GM18499 (cell line): Measurements from ENCODE around the gene GAD1.

Experiments
- ATAC-seq: cut with Tn5 transposase; IDR thresholded peaks from one replicate; pipeline ENCODE4 v1.9.1; 2021; ENCODE audit warnings: moderate number of reproducible peaks; ENCODE audit not compliant: insufficient read depth, unreplicated experiment

GAD1 gene

DNA sequence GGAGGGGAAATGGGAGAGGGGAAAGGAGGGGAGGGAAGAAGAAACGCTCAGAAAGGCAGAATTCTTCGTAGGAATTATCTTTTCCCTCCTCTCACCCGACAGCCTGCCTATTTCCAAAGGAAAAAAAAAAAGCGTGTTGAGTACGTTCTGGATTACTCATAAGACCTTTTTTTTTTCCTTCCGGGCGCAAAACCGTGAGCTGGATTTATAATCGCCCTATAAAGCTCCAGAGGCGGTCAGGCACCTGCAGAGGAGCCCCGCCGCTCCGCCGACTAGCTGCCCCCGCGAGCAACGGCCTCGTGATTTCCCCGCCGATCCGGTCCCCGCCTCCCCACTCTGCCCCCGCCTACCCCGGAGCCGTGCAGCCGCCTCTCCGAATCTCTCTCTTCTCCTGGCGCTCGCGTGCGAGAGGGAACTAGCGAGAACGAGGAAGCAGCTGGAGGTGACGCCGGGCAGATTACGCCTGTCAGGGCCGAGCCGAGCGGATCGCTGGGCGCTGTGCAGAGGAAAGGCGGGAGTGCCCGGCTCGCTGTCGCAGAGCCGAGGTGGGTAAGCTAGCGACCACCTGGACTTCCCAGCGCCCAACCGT, at the start of gene GAD1:
TSS of gene GAD1 (plus strand) at position 384 of the 589 bp plus-strand sequence. CDS start 1,705 bp downstream, outside the sequence.
- no peak for ATAC-seq

GRCh38 chr2:170770008-170770605, 46.6 kb upstream of the GAD1 start, which contains the start of gene ERICH2:
ERICH2 (plus strand) TSS chr2:170770378; CDS start chr2:170770682, 304 bp downstream.
- no peak for ATAC-seq

- no peak for ATAC-seq
These were observed 45.9 kb upstream of the GAD1 start for GRCh38 chr2:170770606-170771420.

- ATAC-seq: no peak
These were observed 45.2 kb upstream of the GAD1 start for GRCh38 chr2:170771421-170771937.

- no peak for ATAC-seq
These were observed 44.4 kb upstream of the GAD1 start for GRCh38 chr2:170772295-170772694.

- no peak for ATAC-seq
These were observed 42.6 kb upstream of the GAD1 start for GRCh38 chr2:170774074-170774473.

- no peak for ATAC-seq
These were observed 37.8 kb upstream of the GAD1 start for GRCh38 chr2:170778900-170779299.

DNA sequence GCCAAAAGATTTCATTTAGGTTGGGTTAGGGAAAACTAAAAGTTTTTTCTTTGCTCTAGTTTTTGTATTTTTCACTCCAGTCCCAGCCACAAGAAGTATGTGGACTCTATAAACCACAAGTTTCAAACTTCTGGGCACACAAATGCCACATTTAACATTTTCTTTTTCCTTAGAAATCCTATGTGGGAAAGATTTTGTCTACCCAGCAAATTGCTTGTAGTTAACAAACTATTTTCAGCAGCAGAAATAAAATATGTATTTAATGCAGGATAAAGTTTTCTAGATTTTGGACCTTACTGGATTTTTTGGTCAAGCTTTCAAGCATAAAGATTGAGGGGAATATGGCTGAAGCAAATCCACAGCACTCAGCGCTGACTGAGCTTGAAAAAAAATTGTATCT, 37.4 kb upstream of the GAD1 start:
- ATAC-seq: no peak

DNA sequence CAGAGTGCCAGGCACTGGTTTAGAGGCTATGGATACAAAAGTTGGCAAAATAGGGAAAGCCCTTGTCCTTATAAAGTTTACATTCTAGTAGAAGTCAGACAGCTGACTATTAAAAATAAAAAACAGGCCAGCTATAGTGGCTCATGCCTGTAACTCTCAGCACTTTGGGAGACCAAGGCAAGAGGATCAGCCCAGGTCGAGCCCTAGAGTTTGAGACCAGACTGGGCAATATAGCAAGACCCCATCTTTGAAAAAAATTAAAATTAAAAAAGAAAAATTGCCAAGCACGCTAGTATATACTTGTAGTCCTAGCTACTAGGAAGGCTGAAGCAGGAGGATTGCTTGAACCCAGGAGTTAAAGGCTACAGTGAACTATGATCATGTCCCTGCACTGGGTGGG, 34.0 kb upstream of the GAD1 start:
- no peak for ATAC-seq

DNA sequence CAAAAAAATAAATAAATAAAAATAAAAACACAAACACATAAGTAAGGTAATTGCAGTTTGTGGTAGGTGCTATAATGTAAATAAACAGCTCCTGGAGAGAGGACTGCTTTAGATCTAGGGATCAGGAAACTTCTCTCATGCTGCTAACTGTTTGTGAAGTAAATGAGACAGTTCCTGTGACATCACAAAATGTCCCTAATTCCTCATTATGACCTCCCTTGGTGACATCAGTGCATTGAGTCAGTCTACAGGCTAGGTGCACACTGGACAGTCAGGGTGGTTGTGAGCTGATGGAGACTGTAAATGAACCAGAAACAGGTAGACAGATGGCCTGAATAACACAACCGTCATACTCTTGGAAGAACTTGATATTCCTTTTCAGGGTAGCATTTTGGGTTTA, 33.1 kb upstream of the GAD1 start:
- no peak for ATAC-seq

DNA sequence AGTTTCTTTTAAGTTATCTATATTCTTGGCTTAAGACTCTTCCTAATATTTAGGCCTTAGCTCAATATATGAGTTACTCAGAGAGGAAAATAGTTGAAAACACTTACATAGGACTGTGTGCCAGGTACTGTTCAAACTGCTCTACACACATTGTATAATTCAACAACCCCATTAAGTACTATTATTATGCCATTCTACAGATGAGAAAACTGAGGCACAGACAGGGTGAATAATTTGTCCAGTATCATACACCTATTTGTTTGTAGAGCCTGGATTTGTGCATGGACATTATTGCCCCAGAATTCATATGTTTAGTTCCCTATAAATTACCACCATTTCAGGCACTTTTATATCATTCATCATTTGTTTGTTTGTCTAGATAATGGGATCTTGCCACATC, 17.7 kb upstream of the GAD1 start:
- ATAC-seq: no peak

GRCh38 chr2:170806548-170806947, 10.1 kb upstream of the GAD1 start:
- no peak for ATAC-seq

GRCh38 chr2:170812710-170813600, 3.7 kb upstream of the GAD1 start:
- ATAC-seq: no peak

GRCh38 chr2:170813611-170814532, 2.8 kb upstream of the GAD1 start:
- ATAC-seq: no peak

DNA sequence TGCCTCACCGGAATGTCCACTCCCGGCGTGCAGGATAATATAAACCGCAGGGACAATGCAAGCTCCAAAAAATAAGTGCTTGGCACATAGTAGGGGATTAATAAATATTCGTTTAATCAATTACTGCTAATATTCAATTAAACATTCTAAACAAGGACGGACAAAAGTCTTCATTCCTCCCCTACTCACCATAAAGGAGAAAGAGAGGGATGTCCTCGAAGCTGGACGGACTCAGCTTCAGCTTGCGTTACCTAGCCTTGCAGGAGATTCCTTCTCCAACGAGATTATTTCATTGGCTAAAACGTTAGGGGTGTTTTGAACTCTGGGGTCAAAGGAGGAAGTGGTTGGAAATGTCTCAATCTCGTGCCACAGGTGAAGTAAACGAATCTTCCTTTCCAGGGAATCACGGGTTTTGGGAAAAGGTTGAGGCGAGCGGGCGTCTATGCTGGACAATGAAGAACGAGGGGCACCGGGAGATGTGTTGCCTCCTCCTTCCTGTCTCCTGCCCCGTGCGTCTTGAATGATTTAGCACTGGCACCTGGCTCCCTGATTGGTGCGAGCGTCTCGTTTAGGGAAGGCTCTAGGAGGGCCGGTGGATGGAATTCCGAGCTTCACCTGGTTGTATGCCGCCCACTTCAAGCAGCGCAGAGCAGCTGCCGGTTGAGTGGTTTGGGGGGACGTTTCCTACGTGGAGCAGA, 2.0 kb upstream of the GAD1 start:
- ATAC-seq: no peak

DNA sequence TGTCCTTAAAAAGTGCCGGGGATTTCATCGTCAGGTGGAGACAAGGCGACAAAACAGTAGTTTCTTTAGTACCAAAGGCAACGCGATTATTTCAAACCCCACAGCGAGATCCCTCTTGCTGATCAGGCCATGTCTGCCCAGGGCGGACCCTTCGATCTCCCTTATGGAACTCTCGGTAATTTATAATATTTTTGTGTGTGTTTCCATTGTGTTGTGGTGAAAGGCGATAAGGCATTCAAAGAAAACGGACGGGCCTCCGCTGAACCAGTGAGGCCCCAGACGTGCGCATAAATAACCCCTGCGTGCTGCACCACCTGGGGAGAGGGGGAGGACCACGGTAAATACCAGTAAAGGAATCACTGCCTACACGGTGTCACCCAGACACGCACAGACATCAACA, 1.4 kb upstream of the GAD1 start:
- no peak for ATAC-seq

- no peak for ATAC-seq
These were observed 762 bp upstream of the GAD1 start for GRCh38 chr2:170815746-170816503.
